Neural progenitor cell (in vitro differentiated cells): ENCODE data around the gene LDLRAD2. TPM values are rescaled to one million over a fixed set of nuclear protein-coding genes. Genes with fewer than 3 reads are reported as not detected.

Experiments
- DNase-seq: peaks from one replicate; pipeline ENCODE4 v3.0.0-alpha.2; 2016; ENCODE audit warnings: low spot score
- H2AFZ ChIP-seq: fragments of 200-600 bp; sonication (generic); replicated peaks from 2 replicates; pipeline ENCODE4 v1.6.1; 2016; ENCODE audit warnings: antibody characterized with exemption
- H3F3A ChIP-seq: fragments of 200-600 bp; sonication (generic); 2 replicates; pipeline ENCODE4 v1.6.1; 2016; ENCODE audit warnings: antibody characterized with exemption, low read depth
- H3K27ac ChIP-seq: fragments of 200-600 bp; sonication (generic); 2 replicates; pipeline ENCODE4 v1.5.1; 2016; ENCODE audit warnings: mild to moderate bottlenecking
- H3K27me3 ChIP-seq: fragments of 200-600 bp; sonication (generic); 2 replicates; pipeline ENCODE4 v1.6.1; 2016; ENCODE audit warnings: mild to moderate bottlenecking, moderate library complexity
- H3K36me3 ChIP-seq: fragments of 200-600 bp; sonication (generic); 2 replicates; pipeline ENCODE4 v1.5.1; 2016
- H3K4me1 ChIP-seq: fragments of 200-600 bp; sonication (generic); 2 replicates; pipeline ENCODE4 v1.6.1; 2016; ENCODE audit warnings: mixed run types
- H3K4me2 ChIP-seq: fragments of 200-600 bp; sonication (generic); 2 replicates; pipeline ENCODE4 v1.6.1; 2016
- H3K4me3 ChIP-seq: fragments of 200-600 bp; sonication (generic); 2 replicates; pipeline ENCODE4 v1.5.1; 2016
- H3K79me2 ChIP-seq: fragments of 200-600 bp; sonication (generic); 2 replicates; pipeline ENCODE4 v1.6.1; 2016; ENCODE audit warnings: low read depth
- H3K9ac ChIP-seq: fragments of 200-600 bp; sonication (generic); 2 replicates; pipeline ENCODE4 v1.6.1; 2016
- H3K9me3 ChIP-seq: fragments of 200-600 bp; sonication (generic); 2 replicates; pipeline ENCODE4 v1.5.1; 2016; ENCODE audit warnings: low read depth
- H4K20me1 ChIP-seq: fragments of 200-600 bp; sonication (generic); 2 replicates; pipeline ENCODE4 v1.6.1; 2016; ENCODE audit warnings: low read depth
- H3K27ac Mint-ChIP-seq: 3 replicates; pipeline ENCODE4 v1.8.0; 2021; ENCODE audit warnings: mixed read lengths
- H3K27me3 Mint-ChIP-seq: 2 replicates; pipeline ENCODE4 v1.8.0; 2022; ENCODE audit warnings: low read depth, mild to moderate bottlenecking, inconsistent platforms, moderate library complexity, mixed read lengths; ENCODE audit not compliant: insufficient read depth
- H3K36me3 Mint-ChIP-seq: 3 replicates; pipeline ENCODE4 v1.8.0; 2021; ENCODE audit warnings: mixed read lengths
- H3K4me1 Mint-ChIP-seq: 3 replicates; pipeline ENCODE4 v1.8.0; 2021; ENCODE audit warnings: mixed read lengths
- H3K4me3 Mint-ChIP-seq: 3 replicates; pipeline ENCODE4 v1.8.0; 2021; ENCODE audit warnings: mild to moderate bottlenecking, moderate library complexity, mixed read lengths
- H3K9me3 Mint-ChIP-seq: 3 replicates; pipeline ENCODE4 v1.8.0; 2020; ENCODE audit warnings: mixed read lengths
- EZH2 ChIP-seq: fragments of 200-600 bp; sonication (generic); IDR thresholded peaks from 2 replicates; pipeline ENCODE4 v1.6.1; 2017; ENCODE audit warnings: antibody characterized with exemption, mild to moderate bottlenecking, moderate library complexity
- EZH2phosphoT487 ChIP-seq: fragments of 200-600 bp; sonication (generic); IDR thresholded peaks from 2 replicates; pipeline ENCODE4 v1.6.1; 2017; ENCODE audit warnings: antibody characterized with exemption
- total RNA-seq: library from RNA; depleted of rRNA; stranded (reverse); fragments of >200 nt; gene quantifications from 2 replicates; pipeline ENCODE4 v1.2.3, GENCODE V29; 2015; ENCODE audit warnings: low replicate concordance
- TF ChIP-seq, protein P1 (sequence below): fragments of 200-600 bp; sonication (generic); IDR thresholded peaks from 2 replicates; pipeline ENCODE4 v1.5.1; 2017; ENCODE audit warnings: antibody characterized with exemption, mild to moderate bottlenecking

Gene LDLRAD2
- total RNA-seq, 1 donor from 2014 or later, result 0.67 TPM

DNA sequence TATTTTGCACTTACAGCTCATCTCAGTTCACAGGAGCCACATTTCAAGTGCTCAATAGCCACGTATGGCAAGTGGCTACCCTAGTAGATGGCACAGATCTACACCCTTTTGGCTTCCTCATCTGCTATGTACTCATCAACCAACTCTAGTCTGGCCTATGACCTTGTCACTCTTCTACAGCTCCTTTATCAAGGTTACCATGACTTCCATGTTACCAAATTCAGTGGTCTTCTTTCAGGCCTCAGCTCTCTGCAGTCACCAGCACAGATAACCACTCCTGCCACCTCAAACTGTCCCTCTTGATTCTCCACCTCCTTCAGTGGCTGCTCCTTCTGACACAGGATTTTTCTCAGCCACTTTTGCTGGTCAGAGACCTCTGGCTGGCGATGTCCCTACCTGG, 17.4 kb upstream of the LDLRAD2 start:
- TF ChIP-seq, protein P1, sequence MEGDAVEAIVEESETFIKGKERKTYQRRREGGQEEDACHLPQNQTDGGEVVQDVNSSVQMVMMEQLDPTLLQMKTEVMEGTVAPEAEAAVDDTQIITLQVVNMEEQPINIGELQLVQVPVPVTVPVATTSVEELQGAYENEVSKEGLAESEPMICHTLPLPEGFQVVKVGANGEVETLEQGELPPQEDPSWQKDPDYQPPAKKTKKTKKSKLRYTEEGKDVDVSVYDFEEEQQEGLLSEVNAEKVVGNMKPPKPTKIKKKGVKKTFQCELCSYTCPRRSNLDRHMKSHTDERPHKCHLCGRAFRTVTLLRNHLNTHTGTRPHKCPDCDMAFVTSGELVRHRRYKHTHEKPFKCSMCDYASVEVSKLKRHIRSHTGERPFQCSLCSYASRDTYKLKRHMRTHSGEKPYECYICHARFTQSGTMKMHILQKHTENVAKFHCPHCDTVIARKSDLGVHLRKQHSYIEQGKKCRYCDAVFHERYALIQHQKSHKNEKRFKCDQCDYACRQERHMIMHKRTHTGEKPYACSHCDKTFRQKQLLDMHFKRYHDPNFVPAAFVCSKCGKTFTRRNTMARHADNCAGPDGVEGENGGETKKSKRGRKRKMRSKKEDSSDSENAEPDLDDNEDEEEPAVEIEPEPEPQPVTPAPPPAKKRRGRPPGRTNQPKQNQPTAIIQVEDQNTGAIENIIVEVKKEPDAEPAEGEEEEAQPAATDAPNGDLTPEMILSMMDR, result no peak
- TF ChIP-seq EZH2, result no peak
- no peak for TF ChIP-seq EZH2phosphoT487
- H3F3A ChIP-seq, result no peaks in the 10 kb centered on the region
- H3K27ac ChIP-seq, result no peak overlapping the region
- H3K4me1 ChIP-seq, result no peaks in the 10 kb centered on the region
- Mint-ChIP-seq H3K36me3 (no peaks in the 10 kb centered on the region), H3K9me3 (no peaks in the 10 kb centered on the region), H3K27ac (no peak overlapping the region), H3K4me3 (no peak overlapping the region), H3K4me1 (no peaks in the 10 kb centered on the region), H3K27me3 (peaks cover 3% of the 10 kb centered on the region)
- no peaks in the 10 kb centered on the region for H3K79me2 ChIP-seq
- no peaks in the 10 kb centered on the region for H4K20me1 ChIP-seq
- no peaks in the 10 kb centered on the region for H3K9me3 ChIP-seq
- no peak overlapping the region for H3K9ac ChIP-seq
- H2AFZ ChIP-seq, result no peak overlapping the region
- H3K4me2 ChIP-seq, result no peak overlapping the region
- no peak overlapping the region for H3K4me3 ChIP-seq
- no peaks in the 10 kb centered on the region for H3K36me3 ChIP-seq
- no peak for DNase-seq
- H3K27me3 ChIP-seq, result no peaks in the 10 kb centered on the region

GRCh38 chr1:21795075-21795474, 17.0 kb upstream of the LDLRAD2 start:
- Histone ChIP-seq H3K79me2 (no peaks in the 10 kb centered on the region), H3K9me3 (no peaks in the 10 kb centered on the region), H3K4me1 (no peaks in the 10 kb centered on the region), H3F3A (no peaks in the 10 kb centered on the region), H2AFZ (no peak overlapping the region), H4K20me1 (no peaks in the 10 kb centered on the region), H3K36me3 (no peaks in the 10 kb centered on the region), H3K27ac (no peak overlapping the region), H3K9ac (no peak overlapping the region), H3K27me3 (no peaks in the 10 kb centered on the region), H3K4me2 (no peak overlapping the region), H3K4me3 (no peak overlapping the region)
- no peak overlapping the region for H3K4me3 Mint-ChIP-seq
- DNase-seq, result no peak
- H3K36me3 Mint-ChIP-seq, result no peaks in the 10 kb centered on the region
- no peak overlapping the region for H3K27ac Mint-ChIP-seq
- H3K9me3 Mint-ChIP-seq, result no peaks in the 10 kb centered on the region
- peaks cover 3% of the 10 kb centered on the region for H3K27me3 Mint-ChIP-seq
- TF ChIP-seq EZH2 (no peak), EZH2phosphoT487 (no peak)
- TF ChIP-seq, protein P1, result no peak
- no peaks in the 10 kb centered on the region for H3K4me1 Mint-ChIP-seq

DNA sequence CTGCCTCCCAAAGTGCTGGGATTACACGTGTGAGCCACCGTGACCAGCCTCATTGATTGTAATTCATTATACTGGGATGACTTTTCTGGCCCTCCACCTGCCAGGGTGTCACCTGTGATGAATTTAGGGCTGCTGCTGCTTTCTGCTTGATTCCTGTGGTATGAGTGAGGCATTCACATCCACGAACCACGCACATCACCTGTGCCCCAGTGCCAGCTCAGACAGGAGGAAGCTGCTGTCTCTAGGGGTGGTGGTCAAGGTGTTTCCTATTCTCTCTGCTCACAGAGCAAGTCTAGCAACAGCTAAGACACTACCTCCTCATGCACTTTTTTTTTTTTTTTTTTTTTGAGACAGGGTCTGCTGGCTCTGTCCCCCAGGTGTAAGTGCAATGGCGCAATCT, 12.3 kb upstream of the LDLRAD2 start:
- Histone ChIP-seq H3K27ac (no peak overlapping the region), H3K27me3 (no peaks in the 10 kb centered on the region), H3K4me1 (no peaks in the 10 kb centered on the region), H2AFZ (no peak overlapping the region), H3K4me3 (no peak overlapping the region), H3K4me2 (no peak overlapping the region), H3K9ac (no peak overlapping the region), H3F3A (no peaks in the 10 kb centered on the region), H3K9me3 (no peaks in the 10 kb centered on the region), H4K20me1 (no peaks in the 10 kb centered on the region), H3K36me3 (no peaks in the 10 kb centered on the region), H3K79me2 (no peaks in the 10 kb centered on the region)
- no peaks in the 10 kb centered on the region for H3K36me3 Mint-ChIP-seq
- DNase-seq, result no peak
- TF ChIP-seq EZH2 (no peak), EZH2phosphoT487 (no peak)
- TF ChIP-seq, protein P1, result no peak
- H3K4me1 Mint-ChIP-seq, result no peaks in the 10 kb centered on the region
- H3K4me3 Mint-ChIP-seq, result no peak overlapping the region
- H3K27ac Mint-ChIP-seq, result no peak overlapping the region
- H3K27me3 Mint-ChIP-seq, result peaks cover 5% of the 10 kb centered on the region
- H3K9me3 Mint-ChIP-seq, result no peaks in the 10 kb centered on the region
